T-cell (primary cell): ENCODE measurements around the gene MGAT5. TPM values are rescaled to one million over a fixed set of nuclear protein-coding genes. Genes with fewer than 3 reads are reported as not detected.

Source experiments
- ATAC-seq, 4 experiments: fragments of 200-7000 bp in 3 of 4; fragments of 150-1000 bp in 1 of 4; cut with Tn5 transposase; replicated peaks in 1 of 4; 1 replicate in 3 of 4; 2 replicates in 1 of 4; pipeline ENCODE4 v1.10.0; 2021; ENCODE audit warnings: moderate library complexity in 3 of 4, mild to moderate bottlenecking in 2 of 4, moderate number of reproducible peaks in 1 of 4
- CTCF ChIA-PET, 2 donors: fragments of 300-600 bp; sonication (Branson Sonifier 250); formaldehyde crosslinking; loops; one replicate each; lab custom pipeline; 2022; ENCODE audit warnings: antibody characterized with exemption in 2 of 2; lab: Charles Lee
- POLR2A ChIA-PET, 2 donors: fragments of 300-600 bp; sonication (Branson Sonifier 250); formaldehyde crosslinking; loops; one replicate each; lab custom pipeline; 2022; ENCODE audit warnings: antibody characterized with exemption in 2 of 2; lab: Charles Lee
- DNase-seq, 35 experiments: peaks; one replicate each; pipeline versions ENCODE4 v3.0.0 to v3.0.0-alpha.2; 2013 to 2023
- H3K27ac ChIP-seq: one replicate; pipeline ENCODE4 v1.5.1; 2013; ENCODE audit warnings: low read length
- H3K27me3 ChIP-seq, 2 experiments: replicated peaks in 1 of 2; 1 replicate in 1 of 2; 2 replicates in 1 of 2; pipeline versions ENCODE4 v1.6.1 to v1.7.0; 2013; ENCODE audit warnings: low read length in 1 of 2, mixed read lengths in 1 of 2; ENCODE audit not compliant: control insufficient read depth in 2 of 2, insufficient read depth in 2 of 2; ENCODE audit errors: extremely low read depth in 1 of 2
- H3K36me3 ChIP-seq, 2 donors: 1 replicate in 1 of 2; 2 replicates in 1 of 2; pipeline versions ENCODE4 v1.6.1 to v1.7.0; 2013; ENCODE audit warnings: low read length in 1 of 2; ENCODE audit not compliant: control insufficient read depth in 2 of 2, insufficient read depth in 1 of 2; ENCODE audit errors: extremely low read depth in 1 of 2
- H3K4me1 ChIP-seq, 2 experiments: 1 replicate in 1 of 2; 2 replicates in 1 of 2; pipeline versions ENCODE4 v1.6.1 to v1.7.0; 2013; ENCODE audit warnings: low read length in 2 of 2, mixed read lengths in 1 of 2; ENCODE audit not compliant: insufficient read depth in 2 of 2, control insufficient read depth in 1 of 2; ENCODE audit errors: extremely low read depth in 1 of 2
- H3K4me3 ChIP-seq, 2 donors: 1 replicate in 1 of 2; 2 replicates in 1 of 2; pipeline versions ENCODE4 v1.5.1 to v1.7.0; 2013; ENCODE audit warnings: mild to moderate bottlenecking in 2 of 2, low read length in 1 of 2, moderate library complexity in 1 of 2; ENCODE audit not compliant: control insufficient read depth in 1 of 2; ENCODE audit errors: extremely low read depth in 1 of 2
- H3K9me3 ChIP-seq: 2 replicates; pipeline ENCODE4 v1.7.0; 2013
- H3K27ac Mint-ChIP-seq, 2 donors: one replicate each; pipeline ENCODE4 v1.8.0; 2020 to 2021; ENCODE audit warnings: mild to moderate bottlenecking in 2 of 2, mixed read lengths in 2 of 2
- H3K27me3 Mint-ChIP-seq, 2 donors: one replicate each; pipeline ENCODE4 v1.8.0; 2021 to 2022; ENCODE audit warnings: mixed read lengths in 2 of 2
- H3K36me3 Mint-ChIP-seq: one replicate; pipeline ENCODE4 v1.8.0; 2021; ENCODE audit warnings: mixed read lengths
- H3K4me1 Mint-ChIP-seq, 3 donors: one replicate each; pipeline ENCODE4 v1.8.0; 2020 to 2022; ENCODE audit warnings: mixed read lengths in 3 of 3, mild to moderate bottlenecking in 1 of 3
- H3K4me3 Mint-ChIP-seq, 3 donors: one replicate each; pipeline ENCODE4 v1.8.0; 2020 to 2022; ENCODE audit warnings: mild to moderate bottlenecking in 3 of 3, mixed read lengths in 3 of 3, moderate library complexity in 3 of 3
- H3K9me3 Mint-ChIP-seq, 3 donors: one replicate each; pipeline ENCODE4 v1.8.0; 2020 to 2022; ENCODE audit warnings: mixed read lengths in 3 of 3
- WGBS: methylation state at CpG from one replicate; pipeline ENCODE4 v1.1.5; 2013; ENCODE audit warnings: missing lambda C conversion rate; ENCODE audit not compliant: insufficient coverage; 5-methylcytosine and 5-hydroxymethylcytosine counted together
- total RNA-seq, 35 experiments: library from RNA in 6 of 35; stranded (reverse) in 6 of 35; fragments of 120-200 nt in 1 of 35; gene quantifications; one replicate each; pipeline versions ENCODE4 v1.2.1 to v1.2.4 and lab custom pipeline; 2013 to 2026

Gene MGAT5
- total RNA-seq, 5 donors from 2014 or later (not counting 1 experiment from before 2014, with no cell fraction given), result 61.1 to 94.9 (median 81.8) TPM

- peak overlapping the region; percentile 73 to 75 for H3K27ac Mint-ChIP-seq
- H3K27ac ChIP-seq, result no peak overlapping the region
- CTCF ChIA-PET, result no interaction called here
Measured at GRCh38 chr2:134295441-134295840, 41.6 kb downstream of the MGAT5 start.

GRCh38 chr2:134296301-134296700 is 42.4 kb downstream of the MGAT5 start:
- ChIA-PET POLR2A (interaction anchor here in 1 of 2 donors (0.6 kb wide), 1 partner anchor 21 kb away, joined by 4 read pairs; no protein-coding TSS in a partner anchor), CTCF (no interaction called here)
- DNase-seq (no peak), ATAC-seq (no peak)
- no peaks in the 10 kb centered on the region for H3K9me3 Mint-ChIP-seq
- no CpG with 5 or more reads among the region's 2 CpGs for WGBS
- no peak overlapping the region for H3K27ac ChIP-seq
- no peaks in the 10 kb centered on the region for H3K27me3 ChIP-seq
- H3K36me3 Mint-ChIP-seq, result peaks cover 33% of the 10 kb centered on the region
- no peaks in the 10 kb centered on the region for H3K9me3 ChIP-seq
- peaks cover 22 to 51% of the 10 kb centered on the region in 2 experiments for H3K4me1 ChIP-seq
- H3K36me3 ChIP-seq, result no peaks in the 10 kb centered on the region
- no peak overlapping the region for H3K4me3 Mint-ChIP-seq
- no peaks in the 10 kb centered on the region for H3K27me3 Mint-ChIP-seq
- peaks cover 16 to 62% (median 27%) of the 10 kb centered on the region in 3 donors for H3K4me1 Mint-ChIP-seq
- no peak overlapping the region for H3K4me3 ChIP-seq
- peak overlapping the region; percentile 37 to 73 for H3K27ac Mint-ChIP-seq

More at GRCh38 chr2:134295441-134295840, 41.6 kb downstream of the MGAT5 start:
- Histone ChIP-seq H3K4me1 (peaks cover 28 to 59% of the 10 kb centered on the region in 2 experiments), H3K27me3 (no peaks in the 10 kb centered on the region), H3K9me3 (no peaks in the 10 kb centered on the region), H3K36me3 (no peaks in the 10 kb centered on the region), H3K4me3 (no peak overlapping the region)
- WGBS, result no CpG with 5 or more reads among the region's 3 CpGs
- Mint-ChIP-seq H3K36me3 (peaks cover 33% of the 10 kb centered on the region), H3K27me3 (no peaks in the 10 kb centered on the region), H3K4me3 (no peak overlapping the region), H3K9me3 (no peaks in the 10 kb centered on the region), H3K4me1 (peaks cover 16 to 54% (median 18%) of the 10 kb centered on the region in 3 donors)
- DNase-seq, result no peak
- ATAC-seq, result no peak
- POLR2A ChIA-PET, result interaction anchor here in 1 of 2 donors (0.6 kb wide), 1 partner anchor 22 kb away, joined by 4 read pairs; no protein-coding TSS in a partner anchor

- H3K4me1 ChIP-seq, result peaks cover 8 to 29% of the 10 kb centered on the region in 2 experiments
- no peak overlapping the region for H3K27ac ChIP-seq
- Mint-ChIP-seq H3K4me1 (peaks cover 32 to 80% (median 57%) of the 10 kb centered on the region in 3 donors), H3K27me3 (no peaks in the 10 kb centered on the region), H3K27ac (peak overlapping the region in 1 of 2 donors; percentile 7), H3K36me3 (peaks cover 26% of the 10 kb centered on the region), H3K4me3 (no peak overlapping the region), H3K9me3 (no peaks in the 10 kb centered on the region)
- POLR2A ChIA-PET, result no interaction called here
- H3K27me3 ChIP-seq, result no peaks in the 10 kb centered on the region
- DNase-seq, result no peak
- peaks cover 2% of the 10 kb centered on the region for H3K9me3 ChIP-seq
- CTCF ChIA-PET, result interaction anchor here in 1 of 2 donors (0.7 kb wide), 1 partner anchor 53 kb away, joined by 3 read pairs; no protein-coding TSS in a partner anchor
- no peaks in the 10 kb centered on the region for H3K36me3 ChIP-seq
- no peak overlapping the region for H3K4me3 ChIP-seq
- no peak for ATAC-seq
- WGBS, result no CpG with 5 or more reads among the region's 1 CpG
Measured at GRCh38 chr2:134299334-134299733, 45.5 kb downstream of the MGAT5 start.

GRCh38 chr2:134300585-134300984 is 46.7 kb downstream of the MGAT5 start:
- no peaks in the 10 kb centered on the region for H3K27me3 Mint-ChIP-seq
- ChIA-PET POLR2A (no interaction called here), CTCF (interaction anchor here (0.5 to 1.9 kb wide), 2 partner anchors 18 to 43 kb away, joined by 3 to 4 read pairs; no protein-coding TSS in a partner anchor)
- no peak overlapping the region for H3K27ac ChIP-seq
- DNase-seq (no peak), ATAC-seq (no peak)
- peaks cover 11 to 32% of the 10 kb centered on the region in 2 experiments for H3K4me1 ChIP-seq
- peaks cover 24% of the 10 kb centered on the region for H3K36me3 Mint-ChIP-seq
- H3K27ac Mint-ChIP-seq, result peak overlapping the region in 1 of 2 donors; percentile 65
- H3K27me3 ChIP-seq, result no peaks in the 10 kb centered on the region
- no CpG with 5 or more reads among the region's 1 CpG for WGBS
- H3K9me3 Mint-ChIP-seq, result no peaks in the 10 kb centered on the region
- peaks cover 45 to 80% (median 70%) of the 10 kb centered on the region in 3 donors for H3K4me1 Mint-ChIP-seq
- no peak overlapping the region for H3K4me3 Mint-ChIP-seq
- H3K4me3 ChIP-seq, result no peak overlapping the region
- peaks cover 2% of the 10 kb centered on the region for H3K9me3 ChIP-seq
- H3K36me3 ChIP-seq, result no peaks in the 10 kb centered on the region

GRCh38 chr2:134301099-134301927 is 47.4 kb downstream of the MGAT5 start:
- WGBS, result 85% methylated on average over 6 of the region's 8 CpGs
- ChIA-PET POLR2A (no interaction called here), CTCF (interaction anchor here (0.5 to 1.9 kb wide), 3 partner anchors 19 to 614 kb away, joined by 3 to 4 read pairs (median 3); no protein-coding TSS in a partner anchor)
- peaks cover 2% of the 10 kb centered on the region for H3K9me3 ChIP-seq
- H3K36me3 ChIP-seq, result no peaks in the 10 kb centered on the region
- no peaks in the 10 kb centered on the region for H3K27me3 ChIP-seq
- H3K27ac ChIP-seq, result no peak overlapping the region
- peaks cover 50 to 77% (median 76%) of the 10 kb centered on the region in 3 donors for H3K4me1 Mint-ChIP-seq
- DNase-seq (no peak), ATAC-seq (peak in 3 of 4 experiments; percentile 47 to 56 (median 53))
- H3K4me1 ChIP-seq, result peaks cover 11 to 28% of the 10 kb centered on the region in 2 experiments
- H3K9me3 Mint-ChIP-seq, result no peaks in the 10 kb centered on the region
- peak overlapping the region; percentile 64 to 65 for H3K27ac Mint-ChIP-seq
- no peak overlapping the region for H3K4me3 Mint-ChIP-seq
- H3K4me3 ChIP-seq, result no peak overlapping the region
- H3K36me3 Mint-ChIP-seq, result peaks cover 23% of the 10 kb centered on the region
- no peaks in the 10 kb centered on the region for H3K27me3 Mint-ChIP-seq

- ChIA-PET CTCF (interaction anchor here (0.7 to 1.9 kb wide), 2 partner anchors 11 to 19 kb away, joined by 4 to 8 read pairs; no protein-coding TSS in a partner anchor), POLR2A (interaction anchor here in 1 of 2 donors (0.7 kb wide), 1 partner anchor 141 kb away, joined by 5 read pairs; no protein-coding TSS in a partner anchor)
- Mint-ChIP-seq H3K4me3 (no peak overlapping the region), H3K27ac (no peak overlapping the region), H3K27me3 (no peaks in the 10 kb centered on the region), H3K36me3 (peaks cover 26% of the 10 kb centered on the region), H3K9me3 (no peaks in the 10 kb centered on the region), H3K4me1 (peaks cover 56 to 82% (median 77%) of the 10 kb centered on the region in 3 donors)
- Histone ChIP-seq H3K4me1 (peaks cover 11 to 28% of the 10 kb centered on the region in 2 experiments), H3K27me3 (no peaks in the 10 kb centered on the region), H3K27ac (no peak overlapping the region), H3K9me3 (peaks cover 2% of the 10 kb centered on the region), H3K4me3 (no peak overlapping the region), H3K36me3 (no peaks in the 10 kb centered on the region)
- no peak for DNase-seq
- WGBS, result no CpG with 5 or more reads among the region's 2 CpGs
- ATAC-seq, result no peak
Measured at GRCh38 chr2:134301928-134302260, 48.0 kb downstream of the MGAT5 start.
